Aorta (tissue), 5 donors: ENCODE data around the gene POLE2. TPM values are rescaled to one million over a fixed set of nuclear protein-coding genes. Genes with fewer than 3 reads are reported as not detected.

ENCODE experiments used
- ATAC-seq: fragments of 200-7000 bp; cut with Tn5 transposase; one replicate; pipeline ENCODE4 v1.9.1; 2022; ENCODE audit warnings: moderate library complexity; ENCODE audit not compliant: low FRiP score
- DNase-seq, 2 donors: peaks; one replicate each; pipeline ENCODE4 v3.0.0-alpha.2; 2020
- H3K27ac ChIP-seq, 2 donors: one replicate each; pipeline ENCODE4 v1.5.1; 2013; ENCODE audit warnings: low read length in 2 of 2, mild to moderate bottlenecking in 2 of 2, moderate library complexity in 2 of 2, control low read depth in 1 of 2, inconsistent platforms in 1 of 2, low read depth in 1 of 2
- H3K27me3 ChIP-seq, 2 donors: one replicate each; pipeline ENCODE4 v1.6.1; 2013; ENCODE audit warnings: control low read depth in 1 of 2, low read length in 1 of 2, mild to moderate bottlenecking in 1 of 2, moderate library complexity in 1 of 2; ENCODE audit not compliant: insufficient read depth in 2 of 2, control insufficient read depth in 1 of 2
- H3K36me3 ChIP-seq, 2 donors: one replicate each; pipeline ENCODE4 v1.6.1; 2013; ENCODE audit warnings: control low read depth in 1 of 2, low read length in 1 of 2, mild to moderate bottlenecking in 1 of 2; ENCODE audit not compliant: insufficient read depth in 2 of 2, control insufficient read depth in 1 of 2
- H3K4me1 ChIP-seq, 2 donors: one replicate each; pipeline ENCODE4 v1.6.1; 2013; ENCODE audit warnings: low read length in 2 of 2, control low read depth in 1 of 2, mild to moderate bottlenecking in 1 of 2, moderate library complexity in 1 of 2; ENCODE audit not compliant: insufficient read depth in 2 of 2, control insufficient read depth in 1 of 2
- H3K4me3 ChIP-seq, 2 donors: one replicate each; pipeline ENCODE4 v1.5.1; 2013; ENCODE audit warnings: low read length in 2 of 2, control low read depth in 1 of 2, mild to moderate bottlenecking in 1 of 2
- H3K9me3 ChIP-seq: one replicate; pipeline ENCODE4 v1.6.1; 2013; ENCODE audit warnings: mild to moderate bottlenecking, low read length; ENCODE audit not compliant: control insufficient read depth
- WGBS, 2 donors: extraction: QIAGEN DNeasy Blood & Tissue Kit; methylation state at CpG; one replicate each; pipeline ENCODE4 v1.1.7; 2013; 5-methylcytosine and 5-hydroxymethylcytosine counted together
- intact Hi-C, 2 donors: fragments of 100-400 bp; cut with DNase I; formaldehyde crosslinking; loops; one replicate each; pipeline versions ENCODE4 v1.14.2 to v1.15.0; 2022
- polyA plus RNA-seq, 2 donors: library from polyadenylated mRNA; stranded (reverse); fragments of 200-250 nt; gene quantifications; one replicate each; pipeline ENCODE4 v1.2.3, GENCODE V29; 2013
- total RNA-seq, 2 donors: library from RNA; stranded (reverse); fragmentation: NEBNext Ultra II Directional; extraction: Animal tissue kit (Norgen Biotek cat#: 25700); gene quantifications; one replicate each; pipeline ENCODE4 v1.2.1, GENCODE V29; 2021
- donor health status: healthy with polysubstance abuse.
- donor health status: Bipolar disorder and iron deficiency.
- donor health status: DM: no; HTN: no; CAD: no.
- donor health status: DM: no; HTN: no; CAD: no.
- donor health status: DM: yes; HTN: yes; CAD: no.

Gene POLE2
- total and polyA plus RNA-seq, 4 donors, result 1.2 to 13.6 (median 4.3) TPM

GRCh38 chr14:49642163-49642562 is 45.9 kb downstream of the POLE2 start:
- no peak for ATAC-seq
- H3K4me1 ChIP-seq, result no peaks in the 10 kb centered on the region

GRCh38 chr14:49641697-49642129 is 46.3 kb downstream of the POLE2 start:
- Histone ChIP-seq H3K9me3 (no peaks in the 10 kb centered on the region), H3K27me3 (no peaks in the 10 kb centered on the region), H3K4me1 (no peaks in the 10 kb centered on the region), H3K36me3 (no peaks in the 10 kb centered on the region), H3K4me3 (no peak overlapping the region), H3K27ac (no peak overlapping the region)
- ATAC-seq (no peak), DNase-seq (no peak)
- intact Hi-C loops, result no loop called here
- 62 to 70% methylated on average over 8 of the region's 8 CpGs for WGBS, 2 donors

More at GRCh38 chr14:49642163-49642562, 45.9 kb downstream of the POLE2 start:
- DNase-seq, result no peak
- no peak overlapping the region for H3K4me3 ChIP-seq
- H3K9me3 ChIP-seq, result no peaks in the 10 kb centered on the region
- H3K27me3 ChIP-seq, result no peaks in the 10 kb centered on the region
- H3K27ac ChIP-seq, result no peak overlapping the region
- intact Hi-C loops, result no loop called here
- H3K36me3 ChIP-seq, result no peaks in the 10 kb centered on the region

- H3K4me3 ChIP-seq, result no peak overlapping the region
- H3K27ac ChIP-seq, result no peak overlapping the region
- no peak for DNase-seq
- H3K9me3 ChIP-seq, result no peaks in the 10 kb centered on the region
- WGBS, 2 donors, result 91 to 95% methylated on average over 7 of the region's 7 CpGs
- no peaks in the 10 kb centered on the region for H3K27me3 ChIP-seq
- H3K4me1 ChIP-seq, result peaks cover 0 to 3% of the 10 kb centered on the region in 2 donors
- ATAC-seq, result no peak
- intact Hi-C loops, result no loop called here
- no peaks in the 10 kb centered on the region for H3K36me3 ChIP-seq
Observed at GRCh38 chr14:49640540-49641417, 47.2 kb downstream of the POLE2 start.

- Histone ChIP-seq H3K4me3 (no peak overlapping the region), H3K27me3 (no peaks in the 10 kb centered on the region), H3K9me3 (no peaks in the 10 kb centered on the region), H3K4me1 (peaks cover 0 to 3% of the 10 kb centered on the region in 2 donors), H3K36me3 (no peaks in the 10 kb centered on the region), H3K27ac (no peak overlapping the region)
- ATAC-seq (no peak), DNase-seq (no peak)
- intact Hi-C loops, result loop anchor here (5.0 to 10.0 kb wide), 2 partner anchors 55 to 217 kb away; partner anchors contain the start of genes NEMF (in 2 of the 2) and KLHDC1 (in 1 of the 2)
- WGBS, 2 donors, result 86 to 87% methylated on average over 3 of the region's 3 CpGs
Observed at GRCh38 chr14:49637534-49638078, 50.4 kb downstream of the POLE2 start.

- 71 to 82% methylated on average over 1 of the region's 1 CpG for WGBS, 2 donors
- no peak for DNase-seq
- no peaks in the 10 kb centered on the region for H3K36me3 ChIP-seq
- H3K9me3 ChIP-seq, result no peaks in the 10 kb centered on the region
- ATAC-seq, result no peak
- intact Hi-C loops, result loop anchor here (5.0 to 10.0 kb wide), 2 partner anchors 55 to 218 kb away; partner anchors contain the start of genes NEMF (in 2 of the 2) and KLHDC1 (in 1 of the 2)
- no peaks in the 10 kb centered on the region for H3K27me3 ChIP-seq
- peaks cover 0 to 5% of the 10 kb centered on the region in 2 donors for H3K4me1 ChIP-seq
- H3K4me3 ChIP-seq, result no peak overlapping the region
- no peak overlapping the region for H3K27ac ChIP-seq
Observed at GRCh38 chr14:49636866-49637265, 51.1 kb downstream of the POLE2 start.

- Histone ChIP-seq H3K27ac (peak within 1 kb of the TSS; percentile 8 to 64), H3K27me3 (no peaks in the 10 kb centered on the region), H3K9me3 (no peaks in the 10 kb centered on the region), H3K4me1 (peaks cover 0 to 5% of the 10 kb centered on the region in 2 donors), H3K4me3 (peak within 1 kb of the TSS; percentile 58 to 81), H3K36me3 (no peaks in the 10 kb centered on the region)
- intact Hi-C loops, result loop anchor here (2.0 to 10.0 kb wide), 3 partner anchors 58 to 220 kb away; partner anchors contain the start of genes KLHDC1 (in 2 of the 2), NEMF (in 2 of the 2) and KLHDC2 (in 1 of the 2)
- 0 to 1% methylated on average over 69 to 80 of the region's 80 CpGs for WGBS, 2 donors
- ATAC-seq (peak; percentile 78), DNase-seq (peak; percentile 71 to 87)
Observed at GRCh38 chr14:49634547-49635334, 53.3 kb downstream of the POLE2 start, which contains the start of gene DNAAF2. DNAAF2 (minus strand) TSS chr14:49635244; CDS start chr14:49635149, 95 bp downstream.

- WGBS, 2 donors, result 0% methylated on average over 94 to 101 of the region's 101 CpGs
- H3K27me3 ChIP-seq, result no peaks in the 10 kb centered on the region
- ATAC-seq (peak; percentile 98), DNase-seq (peak; percentile 96 to 97)
- H3K4me1 ChIP-seq, result peaks cover 0 to 5% of the 10 kb centered on the region in 2 donors
- H3K36me3 ChIP-seq, result no peaks in the 10 kb centered on the region
- no peaks in the 10 kb centered on the region for H3K9me3 ChIP-seq
- peak overlapping the region; percentile 58 to 81 for H3K4me3 ChIP-seq
- intact Hi-C loops, result loop anchor here (2.0 to 10.0 kb wide), 3 partner anchors 58 to 221 kb away; partner anchors contain the start of genes NEMF (in 2 of the 2), KLHDC1 (in 1 of the 2) and KLHDC2 (in 1 of the 2)
- peak overlapping the region; percentile 8 to 66 for H3K27ac ChIP-seq
Observed at GRCh38 chr14:49633640-49634546, 54.1 kb downstream of the POLE2 start.
